Ishikawa (cell line): ENCODE data around the gene GIN1.

ENCODE experiments used
- CEBPB ChIP-seq: IDR thresholded peaks from 2 replicates; pipeline ENCODE4 v1.6.1; 2012
- CREB1 ChIP-seq: IDR thresholded peaks from 2 replicates; pipeline ENCODE4 v1.6.1; 2012; ENCODE audit warnings: low read depth
- EGR1 ChIP-seq: IDR thresholded peaks from 2 replicates; pipeline ENCODE4 v1.6.1; 2012
- EP300 ChIP-seq: IDR thresholded peaks from 2 replicates; pipeline ENCODE4 v1.6.1; 2012; ENCODE audit warnings: borderline replicate concordance
- FOXM1 ChIP-seq: IDR thresholded peaks from 2 replicates; pipeline ENCODE4 v1.6.1; 2012; ENCODE audit warnings: low read depth, borderline replicate concordance
- NFIC ChIP-seq: IDR thresholded peaks from 2 replicates; pipeline ENCODE4 v1.6.1; 2012
- RAD21 ChIP-seq: IDR thresholded peaks from 2 replicates; pipeline ENCODE4 v1.6.1; 2012; ENCODE audit warnings: low read depth
- TAF1 ChIP-seq: IDR thresholded peaks from 2 replicates; pipeline ENCODE4 v1.6.1; 2012; ENCODE audit warnings: low read depth, mild to moderate bottlenecking
- TCF12 ChIP-seq: IDR thresholded peaks from 2 replicates; pipeline ENCODE4 v1.6.1; 2012; ENCODE audit warnings: low read depth
- TEAD4 ChIP-seq: IDR thresholded peaks from 2 replicates; pipeline ENCODE4 v1.6.1; 2012
- YY1 ChIP-seq: IDR thresholded peaks from 2 replicates; pipeline ENCODE4 v1.6.1; 2012; ENCODE audit warnings: low read depth
- ZBTB7A ChIP-seq: IDR thresholded peaks from 2 replicates; pipeline ENCODE4 v1.6.1; 2012; ENCODE audit warnings: low read depth
- TF ChIP-seq, protein P1 (sequence below): IDR thresholded peaks from 2 replicates; pipeline ENCODE4 v1.6.1; 2012; ENCODE audit warnings: low read depth, mild to moderate bottlenecking
- TF ChIP-seq, protein P2 (sequence below): IDR thresholded peaks from 2 replicates; pipeline ENCODE4 v1.6.1; 2012
- TF ChIP-seq, protein P3 (sequence below): IDR thresholded peaks from 2 replicates; pipeline ENCODE4 v1.6.1; 2012

The GIN1 gene

DNA sequence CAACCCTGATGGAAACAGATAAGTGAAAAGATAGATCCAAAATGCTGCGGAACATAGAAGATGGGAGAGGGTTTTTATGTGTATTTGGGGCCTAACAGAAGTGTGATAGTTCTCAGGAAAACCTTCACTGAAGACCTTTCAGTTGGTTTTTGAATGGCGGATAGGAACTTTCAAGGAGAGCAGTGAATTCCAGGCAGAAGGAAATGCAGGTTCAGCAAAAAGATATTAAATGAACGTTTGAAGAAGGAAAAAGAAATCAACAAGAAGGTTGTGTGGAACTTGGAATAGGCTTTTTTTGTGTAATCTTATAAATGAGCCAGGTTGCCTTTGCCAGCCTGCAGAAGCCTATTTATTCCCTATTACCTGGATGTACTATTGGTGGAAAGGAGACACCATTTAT is 2.3 kb upstream of the GIN1 start:
- TF ChIP-seq ZBTB7A (no peak), FOXM1 (no peak), TEAD4 (no peak), NFIC (no peak), EP300 (no peak), EGR1 (no peak), YY1 (no peak), CEBPB (no peak), TCF12 (no peak), RAD21 (no peak), CREB1 (no peak), TAF1 (no peak)
- TF ChIP-seq, protein P1, sequence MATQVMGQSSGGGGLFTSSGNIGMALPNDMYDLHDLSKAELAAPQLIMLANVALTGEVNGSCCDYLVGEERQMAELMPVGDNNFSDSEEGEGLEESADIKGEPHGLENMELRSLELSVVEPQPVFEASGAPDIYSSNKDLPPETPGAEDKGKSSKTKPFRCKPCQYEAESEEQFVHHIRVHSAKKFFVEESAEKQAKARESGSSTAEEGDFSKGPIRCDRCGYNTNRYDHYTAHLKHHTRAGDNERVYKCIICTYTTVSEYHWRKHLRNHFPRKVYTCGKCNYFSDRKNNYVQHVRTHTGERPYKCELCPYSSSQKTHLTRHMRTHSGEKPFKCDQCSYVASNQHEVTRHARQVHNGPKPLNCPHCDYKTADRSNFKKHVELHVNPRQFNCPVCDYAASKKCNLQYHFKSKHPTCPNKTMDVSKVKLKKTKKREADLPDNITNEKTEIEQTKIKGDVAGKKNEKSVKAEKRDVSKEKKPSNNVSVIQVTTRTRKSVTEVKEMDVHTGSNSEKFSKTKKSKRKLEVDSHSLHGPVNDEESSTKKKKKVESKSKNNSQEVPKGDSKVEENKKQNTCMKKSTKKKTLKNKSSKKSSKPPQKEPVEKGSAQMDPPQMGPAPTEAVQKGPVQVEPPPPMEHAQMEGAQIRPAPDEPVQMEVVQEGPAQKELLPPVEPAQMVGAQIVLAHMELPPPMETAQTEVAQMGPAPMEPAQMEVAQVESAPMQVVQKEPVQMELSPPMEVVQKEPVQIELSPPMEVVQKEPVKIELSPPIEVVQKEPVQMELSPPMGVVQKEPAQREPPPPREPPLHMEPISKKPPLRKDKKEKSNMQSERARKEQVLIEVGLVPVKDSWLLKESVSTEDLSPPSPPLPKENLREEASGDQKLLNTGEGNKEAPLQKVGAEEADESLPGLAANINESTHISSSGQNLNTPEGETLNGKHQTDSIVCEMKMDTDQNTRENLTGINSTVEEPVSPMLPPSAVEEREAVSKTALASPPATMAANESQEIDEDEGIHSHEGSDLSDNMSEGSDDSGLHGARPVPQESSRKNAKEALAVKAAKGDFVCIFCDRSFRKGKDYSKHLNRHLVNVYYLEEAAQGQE: no peak
- TF ChIP-seq, protein P2, sequence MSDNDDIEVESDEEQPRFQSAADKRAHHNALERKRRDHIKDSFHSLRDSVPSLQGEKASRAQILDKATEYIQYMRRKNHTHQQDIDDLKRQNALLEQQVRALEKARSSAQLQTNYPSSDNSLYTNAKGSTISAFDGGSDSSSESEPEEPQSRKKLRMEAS: no peak
- TF ChIP-seq, protein P3, sequence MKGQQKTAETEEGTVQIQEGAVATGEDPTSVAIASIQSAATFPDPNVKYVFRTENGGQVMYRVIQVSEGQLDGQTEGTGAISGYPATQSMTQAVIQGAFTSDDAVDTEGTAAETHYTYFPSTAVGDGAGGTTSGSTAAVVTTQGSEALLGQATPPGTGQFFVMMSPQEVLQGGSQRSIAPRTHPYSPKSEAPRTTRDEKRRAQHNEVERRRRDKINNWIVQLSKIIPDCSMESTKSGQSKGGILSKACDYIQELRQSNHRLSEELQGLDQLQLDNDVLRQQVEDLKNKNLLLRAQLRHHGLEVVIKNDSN: no peak

DNA sequence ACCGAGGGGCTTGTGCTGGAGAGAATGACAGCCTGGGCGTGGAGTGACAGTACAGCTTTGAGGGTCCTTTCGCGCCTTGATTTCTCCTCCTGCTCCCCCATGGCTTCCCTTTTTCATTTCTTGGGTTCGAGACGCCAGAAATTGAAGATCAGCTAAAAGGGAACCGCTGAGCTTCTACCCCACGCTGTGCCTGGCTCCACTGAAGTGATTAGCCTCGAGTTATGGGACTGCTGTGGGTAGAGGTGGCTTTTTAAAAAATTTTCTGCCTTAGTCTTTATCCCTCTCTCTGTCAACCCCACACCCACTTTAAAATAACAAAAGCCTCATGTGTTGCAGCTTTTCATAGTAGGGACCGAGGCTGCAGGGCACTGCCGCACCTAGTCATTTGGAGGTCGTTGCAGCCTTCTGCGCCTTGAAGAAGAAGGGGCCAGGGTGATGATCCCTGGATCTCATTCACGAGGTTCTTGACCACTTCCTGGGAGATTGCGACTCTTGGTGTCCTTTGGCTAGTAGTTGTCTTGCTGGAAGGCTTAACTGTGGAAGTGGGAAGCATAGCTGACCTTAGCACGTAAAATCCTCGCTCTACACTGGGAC is 766 bp upstream of the GIN1 start:
- TF ChIP-seq NFIC (no peak), EP300 (no peak), EGR1 (no peak), CREB1 (no peak), TEAD4 (no peak), RAD21 (no peak), CEBPB (no peak), TAF1 (no peak), ZBTB7A (no peak), YY1 (no peak), TCF12 (no peak), FOXM1 (no peak)
- TF ChIP-seq, protein P3: no peak
- TF ChIP-seq, protein P2: no peak
- TF ChIP-seq, protein P1: no peak

DNA sequence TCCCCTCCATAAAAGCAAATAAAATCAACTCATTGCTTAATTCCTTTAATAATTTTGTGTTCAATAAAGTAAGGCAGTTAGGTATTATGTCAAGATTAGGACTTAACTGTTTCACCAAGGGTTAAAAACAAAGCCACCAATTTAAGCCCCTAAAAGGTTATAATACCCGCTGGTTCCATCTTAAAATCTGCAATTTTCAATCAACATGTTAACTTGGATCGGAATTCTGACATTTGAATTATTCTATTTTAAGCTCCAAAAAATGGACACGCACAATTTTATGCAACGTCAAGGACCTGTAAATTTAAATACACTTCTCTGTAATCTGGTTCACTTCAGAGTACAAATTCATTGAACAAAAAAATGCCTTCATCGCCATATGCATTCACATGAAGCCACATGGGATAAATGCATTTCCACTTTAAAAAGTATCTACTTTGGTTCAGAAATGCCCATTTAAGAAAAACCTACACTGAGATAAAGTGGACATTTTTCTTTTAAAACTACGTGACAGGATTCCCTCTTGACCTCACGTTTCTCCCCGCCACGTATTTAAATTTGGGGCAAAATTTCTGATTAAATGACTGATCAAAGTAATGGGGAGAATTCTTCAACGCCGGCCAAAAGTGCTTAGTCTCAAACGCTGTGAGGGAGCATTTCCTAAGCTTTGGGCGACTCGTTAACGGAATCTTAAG is 721 bp downstream of the GIN1 start:
- TF ChIP-seq TCF12 (no peak), TEAD4 (no peak), RAD21 (no peak), YY1 (no peak), FOXM1 (no peak), TAF1 (no peak), CREB1 (no peak), CEBPB (no peak)
- TF ChIP-seq, protein P1: no peak
- TF ChIP-seq, protein P2: no peak; the same call in 1 of the 2 replicates
- TF ChIP-seq, protein P3: no peak
